HepG2 (cell line): ENCODE data around the gene HOXD12. TPM values are rescaled to one million over a fixed set of nuclear protein-coding genes. Genes with fewer than 3 reads are reported as not detected.

Experiments used
- ATAC-seq: fragments of 200-7000 bp; cut with Tn5 transposase; 3 replicates; pipeline ENCODE4 v1.9.1; 2020; ENCODE audit warnings: mild to moderate bottlenecking, moderate library complexity
- BruUV-seq: library from RNA; stranded (reverse); fragments of 400-500 nt; replicated peaks from 2 replicates; lab custom pipeline; 2021; lab: Mats Ljungman, UMichigan
- CTCF ChIA-PET: fragments of 300-600 bp; formaldehyde crosslinking; extraction: SDS; loops from one replicate; lab custom pipeline; 2021; ENCODE audit warnings: low total read pairs, inconsistent platforms, low intra/inter-chr PET ratio; lab: Yijun Ruan, JAX
- POLR2A ChIA-PET: fragments of 350-600 bp; sonication (Branson Sonifier 250); formaldehyde crosslinking; loops from one replicate; lab custom pipeline; 2020; ENCODE audit warnings: antibody characterized with exemption, inconsistent platforms; lab: Yijun Ruan, JAX
- DNase-seq: peaks from one replicate; pipeline ENCODE4 v3.0.0-alpha.2; 2015; ENCODE audit warnings: low spot score
- FAIRE-seq: peaks from 3 replicates; lab custom pipeline; 2011; peaks lifted over from hg19 to GRCh38; lab: Jason Lieb, UNC
- H2AFZ ChIP-seq: one replicate; pipeline ENCODE4 v1.6.1; 2011; ENCODE audit warnings: low read length, inconsistent platforms
- H3K27ac ChIP-seq: fragments of 300-600 bp; 3 replicates; pipeline ENCODE4 v1.8.0; 2011; ENCODE audit warnings: mixed run types, mild to moderate bottlenecking, mixed read lengths, low read length, inconsistent platforms; ENCODE audit not compliant: insufficient read depth; ENCODE audit errors: extremely low read length
- H3K27me3 ChIP-seq, 2 experiments: fragments of 200-600 bp in 1 of 2; 2 replicates in 1 of 2; 3 replicates in 1 of 2; pipeline versions ENCODE4 v1.6.0 to v1.8.0; 2011; ENCODE audit warnings: low read length in 2 of 2, mild to moderate bottlenecking in 2 of 2, moderate library complexity in 2 of 2, inconsistent platforms in 1 of 2; ENCODE audit not compliant: insufficient read depth in 2 of 2, control insufficient read depth in 1 of 2
- H3K36me3 ChIP-seq, 2 experiments: fragments of 200-600 bp in 1 of 2; replicated peaks in 1 of 2; 2 replicates in 1 of 2; 3 replicates in 1 of 2; pipeline versions ENCODE4 v1.5.1 to v1.8.0; 2011; ENCODE audit warnings: low read length in 2 of 2, inconsistent platforms in 1 of 2; ENCODE audit not compliant: insufficient read depth in 2 of 2, control insufficient read depth in 1 of 2
- H3K4me1 ChIP-seq: 2 replicates; pipeline ENCODE4 v1.5.1; 2012; ENCODE audit warnings: low read length, inconsistent platforms; ENCODE audit not compliant: insufficient read depth
- H3K4me2 ChIP-seq: 2 replicates; pipeline ENCODE4 v1.6.0; 2011; ENCODE audit warnings: low read depth, low read length, inconsistent platforms
- H3K4me3 ChIP-seq, 3 experiments: fragments of 200-600 bp in 1 of 3; sonication (generic), shearing (Covaris generic) in 1 of 3; replicated peaks in 1 of 3; 2 replicates each; pipeline ENCODE4 v1.5.1; 2011 to 2016; ENCODE audit warnings: low read length in 3 of 3, inconsistent platforms in 2 of 3, low read depth in 2 of 3, mild to moderate bottlenecking in 2 of 3, control low read depth in 1 of 3, mixed read lengths in 1 of 3; ENCODE audit not compliant: insufficient read depth in 1 of 3
- H3K79me2 ChIP-seq: one replicate; pipeline ENCODE4 v1.6.1; 2011; ENCODE audit warnings: low read length, inconsistent platforms; ENCODE audit not compliant: insufficient read depth
- H3K9ac ChIP-seq: 2 replicates; pipeline ENCODE4 v1.6.0; 2011; ENCODE audit warnings: mild to moderate bottlenecking, low read depth, low read length, inconsistent platforms; ENCODE audit not compliant: insufficient read depth
- H3K9me3 ChIP-seq: 2 replicates; pipeline ENCODE4 v1.5.1; 2012; ENCODE audit warnings: mild to moderate bottlenecking, low read length
- H4K20me1 ChIP-seq: 2 replicates; pipeline ENCODE4 v1.6.0; 2011; ENCODE audit warnings: inconsistent platforms, mild to moderate bottlenecking, low read length, moderate library complexity; ENCODE audit not compliant: insufficient read depth
- CCAR2 ChIP-seq: fragments of 200-400 bp; formaldehyde crosslinking; optimal IDR thresholded peaks from 2 replicates; pipeline ENCODE3; 2018; ENCODE audit warnings: low read depth, mild to moderate bottlenecking, low read length, moderate library complexity
- CHCHD3 ChIP-seq: sonication (generic); formaldehyde crosslinking; IDR thresholded peaks from 2 replicates; pipeline ENCODE4 v1.8.0; 2022; ENCODE audit warnings: mild to moderate bottlenecking, missing genetic modification reagents, moderate library complexity
- GFI1 ChIP-seq: sonication (generic); formaldehyde crosslinking; IDR thresholded peaks from 2 replicates; pipeline ENCODE4 v1.5.0; 2020; ENCODE audit warnings: missing genetic modification reagents, mild to moderate bottlenecking, borderline replicate concordance
- HDAC1 ChIP-seq: sonication (generic); formaldehyde crosslinking; IDR thresholded peaks from 2 replicates; pipeline ENCODE4 v1.5.1; 2020; ENCODE audit warnings: mild to moderate bottlenecking, missing genetic modification reagents
- HOXA3 ChIP-seq: sonication (generic); formaldehyde crosslinking; IDR thresholded peaks from 2 replicates; pipeline ENCODE4 v1.5.0; 2020; ENCODE audit warnings: missing genetic modification reagents
- KLF9 ChIP-seq: IDR thresholded peaks from 2 replicates; pipeline ENCODE4 v1.6.1; 2016; ENCODE audit warnings: low read depth
- PATZ1 ChIP-seq: sonication (generic); formaldehyde crosslinking; IDR thresholded peaks from 2 replicates; pipeline ENCODE4 v1.4.0; 2020; ENCODE audit warnings: missing genetic modification reagents
- PRPF4 ChIP-seq: fragments of 200-400 bp; formaldehyde crosslinking; IDR thresholded peaks from 2 replicates; pipeline ENCODE4 v1.6.1; 2016; ENCODE audit warnings: low read length, low read depth; ENCODE audit not compliant: poor library complexity, severe bottlenecking
- RBFOX2 ChIP-seq: fragments of 200-400 bp; formaldehyde crosslinking; IDR thresholded peaks from 2 replicates; pipeline ENCODE4 v1.6.1; 2017; ENCODE audit warnings: low read depth, mild to moderate bottlenecking, low read length
- RBM39 ChIP-seq: fragments of 200-400 bp; formaldehyde crosslinking; IDR thresholded peaks from one replicate; pipeline ENCODE4 v1.6.1; 2018; ENCODE audit warnings: antibody characterized with exemption, mild to moderate bottlenecking, low read depth, low read length; ENCODE audit not compliant: poor library complexity, severe bottlenecking
- RNF2 ChIP-seq: fragments of 450-650 bp; conservative IDR thresholded peaks from 2 replicates; pipeline ENCODE4 v1.6.1; 2016; ENCODE audit warnings: low read depth
- YY1 ChIP-seq: IDR thresholded peaks from 2 replicates; pipeline ENCODE4 v1.6.1; 2011; ENCODE audit warnings: low read length, low read depth, moderate library complexity, mild to moderate bottlenecking; ENCODE audit not compliant: insufficient read depth, insufficient replicate concordance
- ZGPAT ChIP-seq: IDR thresholded peaks from 2 replicates; pipeline ENCODE4 v1.6.1; 2016; ENCODE audit warnings: mild to moderate bottlenecking
- ZNF136 ChIP-seq: sonication (generic); formaldehyde crosslinking; IDR thresholded peaks from 2 replicates; pipeline ENCODE4 v1.8.1; 2022; ENCODE audit warnings: low read depth, mild to moderate bottlenecking, moderate library complexity, missing genetic modification reagents
- ZNF430 ChIP-seq: sonication (generic); formaldehyde crosslinking; IDR thresholded peaks from 2 replicates; pipeline ENCODE4 v1.9.0; 2021; ENCODE audit warnings: mild to moderate bottlenecking, missing genetic modification reagents
- ZNF441 ChIP-seq: sonication (generic); formaldehyde crosslinking; IDR thresholded peaks from 2 replicates; pipeline ENCODE4 v1.7.0; 2021; ENCODE audit warnings: missing genetic modification reagents, borderline replicate concordance
- ZNF513 ChIP-seq: sonication (generic); formaldehyde crosslinking; conservative IDR thresholded peaks from 2 replicates; pipeline ENCODE4 v1.5.0; 2020; ENCODE audit warnings: missing genetic modification reagents
- WGBS: methylation state at CpG from one replicate; pipeline ENCODE4 v1.1.6; 2017; ENCODE audit warnings: low lambda C conversion rate; 5-methylcytosine and 5-hydroxymethylcytosine counted together
- in situ Hi-C: cut with HindIII; loops from 2 replicates; pipeline ENCODE4 v1.10.0; 2017; ENCODE audit warnings: low pct_unique_long_range_greater_than_20kb; ENCODE audit not compliant: extremely low pct_ligation_motif_present
- intact Hi-C: fragments of 100-400 bp; cut with micrococcal nuclease; formaldehyde crosslinking; loops from one replicate; pipeline ENCODE4 v1.10.0; 2022; ENCODE audit not compliant: unreplicated experiment
- polyA plus RNA-seq, 8 experiments: library from polyadenylated mRNA; depleted of rRNA in 3 of 8; stranded (reverse) in 7 of 8; unstranded in 1 of 8; fragments of >200 nt; fragmentation: Illumina TruSeq in 4 of 8; extraction: Trizol in 4 of 8; gene quantifications; 2 replicates each; pipeline versions ENCODE4 v1.2.1 to v1.2.3, GENCODE V29; 2011 to 2016; ENCODE audit warnings: low read depth in 4 of 8, missing spikeins in 1 of 8, mixed read lengths in 1 of 8; ENCODE audit not compliant: insufficient read depth in 1 of 8
- total RNA-seq, 5 experiments: library from RNA; depleted of rRNA; stranded (reverse); fragments of >200 nt; fragmentation: Illumina TruSeq; extraction: Trizol; gene quantifications; 2 replicates each; pipeline ENCODE4 v1.2.3, GENCODE V29; 2016; ENCODE audit warnings: low read depth in 1 of 5

The HOXD12 gene
- total and polyA plus RNA-seq, 2 of the 13 experiments (the other 11 are each of a cell fraction or from before 2014, with no cell fraction given), result not detected

- ChIA-PET CTCF (interaction anchor here (1.2 to 2.1 kb wide), 3 partner anchors 398 to 721 kb away, joined by 7 to 15 read pairs (median 14); no protein-coding TSS in a partner anchor), POLR2A (no interaction called here)
- Histone ChIP-seq H3K27ac (no peak overlapping the region), H2AFZ (peak overlapping the region; percentile 24), H3K36me3 (no peaks in the 10 kb centered on the region), H3K27me3 (peaks cover 19 to 94% of the 10 kb centered on the region in 2 experiments), H3K9ac (no peak overlapping the region), H3K4me3 (peak overlapping the region; percentile 36 to 75 (median 51); a peak in 5 of 6 replicates), H3K4me2 (peak overlapping the region; percentile 91), H3K79me2 (no peaks in the 10 kb centered on the region), H4K20me1 (no peaks in the 10 kb centered on the region), H3K4me1 (peaks cover 25% of the 10 kb centered on the region), H3K9me3 (no peaks in the 10 kb centered on the region)
- DNase-seq (peak; percentile 40), FAIRE-seq (peak; percentile 68), ATAC-seq (peak; percentile 92)
- intact Hi-C loops, result loop anchor here (1.0 to 2.0 kb wide), 4 partner anchors 87 to 722 kb away; no protein-coding TSS in a partner anchor
- in situ Hi-C loops, result no loop called here
- no TSS peak for BruUV-seq
- 7% methylated on average over 36 of the region's 49 CpGs for WGBS
- TF ChIP-seq HDAC1 (CRISPR knock-in tag), result no peak; the same call in 1 of the 2 replicates
- TF ChIP-seq PRPF4, result no peak
- TF ChIP-seq ZNF441 (CRISPR knock-in tag), result peak; percentile 40; the same call in 1 of the 2 replicates
- TF ChIP-seq ZNF136 (CRISPR knock-in tag), result no peak
- TF ChIP-seq RBFOX2, result no peak
- TF ChIP-seq HOXA3 (CRISPR knock-in tag), result peak; percentile 68; the same call in 1 of the 2 replicates
- no peak for TF ChIP-seq KLF9 (CRISPR knock-in tag)
- TF ChIP-seq ZGPAT, result peak; percentile 44; the same call in 1 of the 2 replicates
- TF ChIP-seq YY1, result no peak
- peak; percentile 50; the same call in 1 of the 2 replicates for TF ChIP-seq CHCHD3
- TF ChIP-seq GFI1 (CRISPR knock-in tag), result peak; percentile 61; the same call in 1 of the 2 replicates
- TF ChIP-seq CCAR2, result no peak
- TF ChIP-seq RBM39, result peak; percentile 30
- TF ChIP-seq ZNF513 (CRISPR knock-in tag), result no peak
- TF ChIP-seq PATZ1 (CRISPR knock-in tag), result peak; percentile 59; the same call in 1 of the 2 replicates
- TF ChIP-seq RNF2, result peak; percentile 83; the same call in 1 of the 2 replicates
- 0 out of 2 replicates have a peak, but pooled peaks have one; percentile 66 for TF ChIP-seq ZNF430
These were observed 11.3 kb upstream of the HOXD12 start for GRCh38 chr2:176088048-176088936.
